ENCODE measurements around the gene GNB4.

The GNB4 gene

GRCh38 chr3:179391906-179392305 is 59.4 kb downstream of the GNB4 start:
- peak overlapping the region; percentile 8; the same call in 1 of the 2 replicates for H2AFZ ChIP-seq (ENCODE audit: low read length)
- DNase-seq, result no peak
- no peaks in the 10 kb centered on the region for H4K20me1 ChIP-seq (ENCODE audit: insufficient read depth, low read length)
- H3K27me3 ChIP-seq (replicated peaks; ENCODE audit: insufficient read depth, low read length), result no peaks in the 10 kb centered on the region
- H3K36me3 ChIP-seq (replicated peaks; ENCODE audit: insufficient read depth, low read length), result no peaks in the 10 kb centered on the region; the same call in 1 of the 2 replicates
- no peaks in the 10 kb centered on the region for H3K9me2 ChIP-seq (replicated peaks; ENCODE audit: insufficient read depth, low read length)
- H3K9me3 ChIP-seq (replicated peaks; ENCODE audit: insufficient read depth, low read length), result no peaks in the 10 kb centered on the region
- peak overlapping the region; percentile 22; the same call in 1 of the 2 replicates for H3K27ac ChIP-seq (ENCODE audit: low read length)
- no peak overlapping the region for H3K9ac ChIP-seq (ENCODE audit: low read length)
- TF ChIP-seq EZH2phosphoT487 (IDR thresholded peaks at IDR 0.05; ENCODE audit: low read length) (no peak), EZH2 (optimal IDR thresholded peaks at IDR 0.05; ENCODE audit: low read depth, low read length) (no peak)
- TF ChIP-seq, protein P1, sequence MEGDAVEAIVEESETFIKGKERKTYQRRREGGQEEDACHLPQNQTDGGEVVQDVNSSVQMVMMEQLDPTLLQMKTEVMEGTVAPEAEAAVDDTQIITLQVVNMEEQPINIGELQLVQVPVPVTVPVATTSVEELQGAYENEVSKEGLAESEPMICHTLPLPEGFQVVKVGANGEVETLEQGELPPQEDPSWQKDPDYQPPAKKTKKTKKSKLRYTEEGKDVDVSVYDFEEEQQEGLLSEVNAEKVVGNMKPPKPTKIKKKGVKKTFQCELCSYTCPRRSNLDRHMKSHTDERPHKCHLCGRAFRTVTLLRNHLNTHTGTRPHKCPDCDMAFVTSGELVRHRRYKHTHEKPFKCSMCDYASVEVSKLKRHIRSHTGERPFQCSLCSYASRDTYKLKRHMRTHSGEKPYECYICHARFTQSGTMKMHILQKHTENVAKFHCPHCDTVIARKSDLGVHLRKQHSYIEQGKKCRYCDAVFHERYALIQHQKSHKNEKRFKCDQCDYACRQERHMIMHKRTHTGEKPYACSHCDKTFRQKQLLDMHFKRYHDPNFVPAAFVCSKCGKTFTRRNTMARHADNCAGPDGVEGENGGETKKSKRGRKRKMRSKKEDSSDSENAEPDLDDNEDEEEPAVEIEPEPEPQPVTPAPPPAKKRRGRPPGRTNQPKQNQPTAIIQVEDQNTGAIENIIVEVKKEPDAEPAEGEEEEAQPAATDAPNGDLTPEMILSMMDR (IDR thresholded peaks at IDR 0.05; ENCODE audit: low read length), result no peak
- no peaks in the 10 kb centered on the region for H3K79me2 ChIP-seq (ENCODE audit: low read length)
- H3K4me3 ChIP-seq (ENCODE audit: low read length), result peak overlapping the region; percentile 8; the same call in 1 of the 2 replicates
- H3F3A ChIP-seq (ENCODE audit: insufficient read depth, low read length), result no peaks in the 10 kb centered on the region
- H3K4me2 ChIP-seq (ENCODE audit: low read depth, low read length), result peak overlapping the region; percentile 20
- H3K4me1 ChIP-seq (ENCODE audit: low read length), result peaks cover 15% of the 10 kb centered on the region

DNA sequence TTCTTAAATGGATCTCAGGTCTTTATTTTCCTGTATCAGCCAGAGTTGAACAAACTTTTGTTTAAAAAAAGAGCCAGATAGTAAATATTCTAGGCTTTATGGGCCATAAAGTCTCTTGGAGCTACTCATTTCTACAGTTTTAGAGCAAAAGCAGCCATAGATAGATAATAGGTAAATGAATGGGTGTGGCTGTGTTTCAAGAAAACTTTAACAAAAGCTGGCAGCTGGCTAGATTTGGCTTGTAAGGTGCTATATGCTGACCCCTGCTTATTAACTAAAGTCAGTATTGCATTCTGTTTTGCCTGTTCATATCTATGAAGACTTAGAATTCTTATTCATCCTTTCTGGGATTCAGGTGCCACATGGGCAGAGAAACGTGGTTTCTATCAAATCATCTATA is 74.8 kb downstream of the GNB4 start:
- H3F3A ChIP-seq (ENCODE audit: insufficient read depth, low read length), result no peaks in the 10 kb centered on the region
- H3K9me2 ChIP-seq (replicated peaks; ENCODE audit: insufficient read depth, low read length), result no peaks in the 10 kb centered on the region
- no peaks in the 10 kb centered on the region for H4K20me1 ChIP-seq (ENCODE audit: insufficient read depth, low read length)
- H3K4me1 ChIP-seq (ENCODE audit: low read length), result no peaks in the 10 kb centered on the region
- no peak overlapping the region for H3K4me2 ChIP-seq (ENCODE audit: low read depth, low read length)
- H3K4me3 ChIP-seq (ENCODE audit: low read length), result no peak overlapping the region
- no peaks in the 10 kb centered on the region for H3K9me3 ChIP-seq (replicated peaks; ENCODE audit: insufficient read depth, low read length)
- no peak overlapping the region for H3K9ac ChIP-seq (ENCODE audit: low read length)
- DNase-seq, result no peak
- no peaks in the 10 kb centered on the region for H3K27me3 ChIP-seq (replicated peaks; ENCODE audit: insufficient read depth, low read length)
- TF ChIP-seq EZH2phosphoT487 (IDR thresholded peaks at IDR 0.05; ENCODE audit: low read length), result no peak
- TF ChIP-seq EZH2 (optimal IDR thresholded peaks at IDR 0.05; ENCODE audit: low read depth, low read length), result no peak
- TF ChIP-seq, protein P1 (IDR thresholded peaks at IDR 0.05; ENCODE audit: low read length), result no peak
- no peak overlapping the region for H2AFZ ChIP-seq (ENCODE audit: low read length)
- 0 out of 2 replicates have a peak, but pooled peaks cover 12% of the 10 kb centered on the region for H3K36me3 ChIP-seq (replicated peaks; ENCODE audit: insufficient read depth, low read length)
- no peaks in the 10 kb centered on the region for H3K79me2 ChIP-seq (ENCODE audit: low read length)
- no peak overlapping the region for H3K27ac ChIP-seq (ENCODE audit: low read length)

DNA sequence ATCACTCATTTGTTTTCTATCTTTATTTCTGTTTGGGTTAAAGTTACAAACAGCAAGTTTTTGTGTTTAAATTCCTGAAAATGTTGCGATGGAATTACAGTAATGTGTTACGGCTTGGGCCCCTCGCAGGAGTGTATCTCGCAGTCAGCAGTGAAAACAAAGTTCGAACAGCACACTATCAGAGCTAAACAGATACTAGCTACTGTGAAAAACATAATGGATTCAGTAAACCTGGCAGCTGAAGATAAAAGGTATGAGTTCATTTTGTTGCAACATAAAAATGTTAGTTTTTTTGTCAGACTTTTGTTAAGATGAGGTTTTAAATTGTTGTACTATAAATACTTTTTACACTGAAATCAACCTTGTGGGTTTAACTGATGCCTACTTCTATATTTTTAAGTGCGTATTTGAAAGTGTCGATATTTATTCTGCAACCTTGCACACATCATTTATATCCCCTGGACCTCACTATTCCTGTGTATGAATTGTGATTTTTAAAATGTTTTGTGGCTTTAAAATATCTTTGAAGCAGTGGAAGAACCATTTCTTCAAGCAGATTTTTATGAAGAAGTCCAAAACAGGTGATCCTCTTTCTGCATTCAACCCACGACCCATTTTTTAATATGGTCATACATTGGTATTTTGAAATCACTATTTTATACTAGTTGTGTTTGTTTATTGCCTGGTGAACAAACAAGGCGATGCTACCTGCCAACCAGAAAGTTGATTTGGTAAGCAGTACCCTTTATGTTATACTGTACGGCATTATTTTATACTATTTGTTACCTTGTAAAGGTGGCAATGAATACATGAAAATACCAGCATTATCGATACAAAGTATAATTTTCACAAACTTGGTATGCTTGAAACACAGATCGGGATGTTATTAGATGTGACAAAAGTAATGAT is 75.9 kb downstream of the GNB4 start:
- Histone ChIP-seq H4K20me1 (ENCODE audit: insufficient read depth, low read length) (no peaks in the 10 kb centered on the region), H3K36me3 (replicated peaks; ENCODE audit: insufficient read depth, low read length) (0 out of 2 replicates have a peak, but pooled peaks cover 9% of the 10 kb centered on the region), H2AFZ (ENCODE audit: low read length) (no peak overlapping the region), H3K27me3 (replicated peaks; ENCODE audit: insufficient read depth, low read length) (no peaks in the 10 kb centered on the region), H3K27ac (ENCODE audit: low read length) (no peak overlapping the region), H3K79me2 (ENCODE audit: low read length) (no peaks in the 10 kb centered on the region), H3K9me3 (replicated peaks; ENCODE audit: insufficient read depth, low read length) (no peaks in the 10 kb centered on the region), H3K4me1 (ENCODE audit: low read length) (no peaks in the 10 kb centered on the region), H3K4me3 (ENCODE audit: low read length) (no peak overlapping the region), H3K4me2 (ENCODE audit: low read depth, low read length) (no peak overlapping the region), H3K9me2 (replicated peaks; ENCODE audit: insufficient read depth, low read length) (no peaks in the 10 kb centered on the region), H3F3A (ENCODE audit: insufficient read depth, low read length) (no peaks in the 10 kb centered on the region), H3K9ac (ENCODE audit: low read length) (no peak overlapping the region)
- TF ChIP-seq EZH2phosphoT487 (IDR thresholded peaks at IDR 0.05; ENCODE audit: low read length) (no peak), EZH2 (optimal IDR thresholded peaks at IDR 0.05; ENCODE audit: low read depth, low read length) (no peak)
- TF ChIP-seq, protein P1 (IDR thresholded peaks at IDR 0.05; ENCODE audit: low read length), result no peak
- no peak for DNase-seq

Data from MM.1S (cell line).